HepG2 (cell line): ENCODE measurements around the gene TNFRSF25. TPM values are rescaled to one million over a fixed set of nuclear protein-coding genes. Genes with fewer than 3 reads are reported as not detected.
A peak's percentile ranks its signal among the peaks of the same experiment; 100 is the strongest.

Experiments
- AGO1 ChIP-seq: fragments of 200-400 bp; formaldehyde crosslinking; IDR thresholded peaks from 2 replicates; pipeline ENCODE4 v1.6.1; 2017; ENCODE audit warnings: mild to moderate bottlenecking, low read depth, low read length, moderate library complexity; ENCODE audit not compliant: poor library complexity, severe bottlenecking
- ARID4A ChIP-seq: sonication (generic); formaldehyde crosslinking; IDR thresholded peaks from 2 replicates; pipeline ENCODE4 v1.5.0; 2020; ENCODE audit warnings: mild to moderate bottlenecking, missing genetic modification reagents, borderline replicate concordance
- ASH2L ChIP-seq: fragments of 300-600, 200-600 bp; sonication (generic); IDR thresholded peaks from 2 replicates; pipeline ENCODE4 v1.7.0; 2017; ENCODE audit warnings: low read depth, mild to moderate bottlenecking, moderate library complexity, mixed read lengths, low read length; ENCODE audit not compliant: insufficient read length
- CSRNP1 ChIP-seq: sonication (generic); formaldehyde crosslinking; IDR thresholded peaks from 2 replicates; pipeline ENCODE4 v1.8.1; 2023; ENCODE audit warnings: mild to moderate bottlenecking, missing genetic modification reagents
- HIVEP1 ChIP-seq: sonication (generic); formaldehyde crosslinking; IDR thresholded peaks from 2 replicates; pipeline ENCODE4 v1.4.0; 2020; ENCODE audit warnings: mild to moderate bottlenecking, missing genetic modification reagents
- HMGXB4 ChIP-seq, 2 experiments: sonication (generic) in 1 of 2; formaldehyde crosslinking in 1 of 2; IDR thresholded peaks; 2 replicates each; pipeline versions ENCODE4 v1.4.0 to v1.6.1; 2018 to 2020; ENCODE audit warnings: missing genetic modification reagents in 2 of 2, borderline replicate concordance in 1 of 2, low read depth in 1 of 2, mild to moderate bottlenecking in 1 of 2, missing biosample characterization in 1 of 2
- KDM1A ChIP-seq: IDR thresholded peaks from 2 replicates; pipeline ENCODE4 v1.6.1; 2016; ENCODE audit warnings: missing compliant biosample characterization
- MAFK ChIP-seq, 2 experiments: IDR thresholded peaks in 1 of 2; conservative IDR thresholded peaks in 1 of 2; 2 replicates each; pipeline ENCODE4 v1.6.1; 2011; ENCODE audit warnings: improper control_type of control experiment in 2 of 2, low read length in 2 of 2
- PHF21A ChIP-seq: sonication (generic); formaldehyde crosslinking; IDR thresholded peaks from 2 replicates; pipeline ENCODE4 v1.5.0; 2020; ENCODE audit warnings: mild to moderate bottlenecking, missing genetic modification reagents
- POLR2A ChIP-seq, 2 experiments: IDR thresholded peaks; 2 replicates each; pipeline ENCODE4 v1.6.1; 2011; ENCODE audit warnings: low read depth in 2 of 2, low read length in 2 of 2, mild to moderate bottlenecking in 1 of 2, moderate library complexity in 1 of 2; ENCODE audit not compliant: insufficient read depth in 1 of 2
- POLR2AphosphoS5 ChIP-seq: IDR thresholded peaks from 2 replicates; pipeline ENCODE4 v1.6.1; 2012; ENCODE audit warnings: low read depth, low read length
- SMAD9 ChIP-seq: sonication (generic); formaldehyde crosslinking; IDR thresholded peaks from 2 replicates; pipeline ENCODE4 v1.5.1; 2020; ENCODE audit warnings: mild to moderate bottlenecking, missing genetic modification reagents
- SP4 ChIP-seq: sonication (generic); formaldehyde crosslinking; IDR thresholded peaks from 2 replicates; pipeline ENCODE4 v1.8.1; 2023; ENCODE audit warnings: mild to moderate bottlenecking, missing genetic modification reagents
- THRA ChIP-seq: sonication (generic); formaldehyde crosslinking; IDR thresholded peaks from 2 replicates; pipeline ENCODE4 v1.4.0; 2020; ENCODE audit warnings: missing genetic modification reagents, borderline replicate concordance
- ZNF207 ChIP-seq: fragments of 450-650 bp; IDR thresholded peaks from 2 replicates; pipeline ENCODE4 v1.6.1; 2016; ENCODE audit warnings: antibody characterized with exemption, borderline replicate concordance
- ZNF446 ChIP-seq: sonication (generic); formaldehyde crosslinking; IDR thresholded peaks from 2 replicates; pipeline ENCODE4 v1.5.0; 2020; ENCODE audit warnings: mild to moderate bottlenecking, missing genetic modification reagents
- ZNF547 ChIP-seq: sonication (generic); formaldehyde crosslinking; IDR thresholded peaks from 2 replicates; pipeline ENCODE4 v1.5.1; 2020; ENCODE audit warnings: mild to moderate bottlenecking, missing genetic modification reagents
- ZNF761 ChIP-seq: sonication (generic); formaldehyde crosslinking; conservative IDR thresholded peaks from 2 replicates; pipeline ENCODE4 v1.4.0; 2020; ENCODE audit warnings: mild to moderate bottlenecking, missing genetic modification reagents
- polyA plus RNA-seq, 8 experiments: library from polyadenylated mRNA; depleted of rRNA in 3 of 8; stranded (reverse) in 7 of 8; unstranded in 1 of 8; fragments of >200 nt; fragmentation: Illumina TruSeq in 4 of 8; extraction: Trizol in 4 of 8; gene quantifications; 2 replicates each; pipeline versions ENCODE4 v1.2.1 to v1.2.3, GENCODE V29; 2011 to 2016; ENCODE audit warnings: low read depth in 4 of 8, missing spikeins in 1 of 8, mixed read lengths in 1 of 8; ENCODE audit not compliant: insufficient read depth in 1 of 8
- total RNA-seq, 5 experiments: library from RNA; depleted of rRNA; stranded (reverse); fragments of >200 nt; fragmentation: Illumina TruSeq; extraction: Trizol; gene quantifications; 2 replicates each; pipeline ENCODE4 v1.2.3, GENCODE V29; 2016; ENCODE audit warnings: low read depth in 1 of 5

The TNFRSF25 gene
- total and polyA plus RNA-seq, 2 of the 13 experiments (the other 11 are each of a cell fraction or from before 2014, with no cell fraction given): 1.4 to 1.5 TPM

- TF ChIP-seq THRA (0 out of 2 replicates have a peak, but pooled peaks have one; percentile 5), KDM1A (CRISPR knock-in tag) (0 out of 2 replicates have a peak, but pooled peaks have one; percentile 25), PHF21A (CRISPR knock-in tag) (peak; percentile 55; the same call in 1 of the 2 replicates), HIVEP1 (no peak), AGO1 (peak; percentile 69), SMAD9 (CRISPR knock-in tag) (no peak), SP4 (CRISPR knock-in tag) (0 out of 2 replicates have a peak, but pooled peaks have one; percentile 17), POLR2AphosphoS5 (peak; percentile 41; the same call in 1 of the 2 replicates), HMGXB4 (CRISPR knock-in tag; IDR thresholded peaks at IDR 0.05; ENCODE audit: borderline replicate concordance in 1 of 2, low read depth in 1 of 2) (peak; percentile 85 to 96), CSRNP1 (CRISPR knock-in tag) (peak; percentile 67; the same call in 1 of the 2 replicates), POLR2A (IDR thresholded peaks at IDR 0.05; ENCODE audit: insufficient read depth in 1 of 2, low read depth in 2 of 2, low read length in 2 of 2) (peak in 1 of 2 experiments; percentile 24; a peak in 2 of 4 replicates), ZNF207 (no peak), ARID4A (CRISPR knock-in tag) (peak; percentile 77), ZNF547 (peak; percentile 36; the same call in 1 of the 2 replicates), MAFK (conservative IDR thresholded peaks at IDR 0.05 in 1 of 2, IDR thresholded peaks at IDR 0.05 in 1 of 2; ENCODE audit: low read length in 2 of 2) (peak in 1 of 2 experiments; percentile 53; a peak in 2 of 4 replicates), ASH2L (no peak), ZNF446 (CRISPR knock-in tag) (0 out of 2 replicates have a peak, but pooled peaks have one; percentile 56), ZNF761 (peak; percentile 75; the same call in 1 of the 2 replicates)
These were observed 24.5 kb upstream of the TNFRSF25 start (continued) for GRCh38 chr1:6490181-6491080.
